Stimulated activated CD4-positive, alpha-beta T cell treated with anti-CD3 and anti-CD28 coated beads, Interleukin-15, amount 100 ng/mL, for 24 hours (primary cell): Measurements from ENCODE around the gene MYO15A.
A peak's percentile ranks its signal among the peaks of the same experiment; 100 is the strongest.

Experiments
- DNase-seq: peaks from one replicate; pipeline ENCODE4 v3.0.0-alpha.2; 2020

MYO15A gene

GRCh38 chr17:18108401-18109312 lies at the start of gene MYO15A:
MYO15A (plus strand) TSS chr17:18108756; CDS start chr17:18118801, 10,045 bp downstream.
- DNase-seq = no peak

GRCh38 chr17:18059283-18059682 lies 49.3 kb upstream of the MYO15A start:
- no peak for DNase-seq

GRCh38 chr17:18064053-18064452 lies 44.5 kb upstream of the MYO15A start:
- no peak for DNase-seq

DNA sequence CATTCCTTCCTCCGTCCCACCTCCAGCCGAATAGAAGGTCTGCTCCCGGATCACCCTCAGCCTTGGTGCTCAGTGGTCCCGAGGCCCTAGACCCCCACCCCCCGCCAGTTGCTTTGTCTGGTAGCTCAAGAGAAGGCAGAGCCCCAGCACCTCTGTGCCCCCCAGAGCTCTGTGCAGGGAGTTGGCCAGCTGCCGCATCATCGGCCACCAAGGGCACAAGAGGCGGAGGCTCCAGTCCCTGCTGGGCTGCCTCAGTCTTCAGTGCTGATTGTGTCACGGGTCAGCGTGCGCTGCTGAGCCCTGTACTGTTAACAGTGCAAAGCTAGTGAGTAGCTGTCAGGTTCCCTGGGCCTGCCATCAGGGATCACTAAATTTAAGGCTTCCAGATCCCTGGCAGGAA lies 43.0 kb upstream of the MYO15A start:
- no peak for DNase-seq

DNA sequence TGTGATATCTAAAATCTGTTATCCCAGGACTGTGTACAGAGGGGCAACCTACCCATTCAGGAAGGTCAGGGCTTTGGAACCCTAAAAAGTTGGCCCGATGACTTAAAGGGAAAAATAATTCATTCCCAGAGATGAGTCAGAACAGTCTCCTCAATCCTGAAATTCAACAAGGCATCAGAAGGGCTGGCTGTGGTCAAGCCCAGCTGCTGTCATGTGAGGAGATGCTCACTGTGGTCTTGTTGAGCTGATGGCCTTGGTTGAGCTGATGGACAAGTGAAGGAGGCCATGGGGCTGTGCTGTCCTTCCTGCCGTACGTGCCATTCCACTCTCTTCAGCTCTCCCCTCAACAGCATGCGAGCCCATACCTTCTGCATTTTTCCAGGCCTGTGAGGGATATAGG lies 41.7 kb upstream of the MYO15A start:
- DNase-seq = no peak

- no peak for DNase-seq
Observed at GRCh38 chr17:18069101-18069500, 39.5 kb upstream of the MYO15A start.

- DNase-seq = no peak
Observed at GRCh38 chr17:18070861-18071340, 37.7 kb upstream of the MYO15A start.

DNA sequence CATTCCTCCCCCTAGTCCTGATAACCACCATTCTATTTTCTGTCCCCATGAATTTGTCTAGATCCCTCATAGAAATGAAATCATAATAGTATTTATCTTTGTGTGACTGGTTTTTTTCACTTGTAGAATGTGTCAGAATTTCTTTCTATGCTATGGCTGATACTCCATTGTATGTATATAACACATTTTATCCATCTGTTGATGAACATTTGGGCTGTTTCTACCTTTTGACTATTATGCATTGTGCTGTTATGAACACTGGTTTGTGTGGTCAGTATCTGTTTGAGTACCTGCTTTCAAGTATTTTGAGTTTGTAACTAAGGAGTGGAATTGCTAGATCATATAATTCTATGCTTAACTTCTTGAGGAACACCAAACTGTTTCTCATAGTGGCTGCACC lies 36.8 kb upstream of the MYO15A start:
- DNase-seq = no peak

- no peak for DNase-seq
Observed at GRCh38 chr17:18074566-18075272, 33.8 kb upstream of the MYO15A start.

GRCh38 chr17:18076936-18077335 lies 31.6 kb upstream of the MYO15A start:
- no peak for DNase-seq

- no peak for DNase-seq
Observed at GRCh38 chr17:18079543-18079942, 29.0 kb upstream of the MYO15A start.

- no peak for DNase-seq
Observed at GRCh38 chr17:18084256-18084655, 24.3 kb upstream of the MYO15A start.

DNA sequence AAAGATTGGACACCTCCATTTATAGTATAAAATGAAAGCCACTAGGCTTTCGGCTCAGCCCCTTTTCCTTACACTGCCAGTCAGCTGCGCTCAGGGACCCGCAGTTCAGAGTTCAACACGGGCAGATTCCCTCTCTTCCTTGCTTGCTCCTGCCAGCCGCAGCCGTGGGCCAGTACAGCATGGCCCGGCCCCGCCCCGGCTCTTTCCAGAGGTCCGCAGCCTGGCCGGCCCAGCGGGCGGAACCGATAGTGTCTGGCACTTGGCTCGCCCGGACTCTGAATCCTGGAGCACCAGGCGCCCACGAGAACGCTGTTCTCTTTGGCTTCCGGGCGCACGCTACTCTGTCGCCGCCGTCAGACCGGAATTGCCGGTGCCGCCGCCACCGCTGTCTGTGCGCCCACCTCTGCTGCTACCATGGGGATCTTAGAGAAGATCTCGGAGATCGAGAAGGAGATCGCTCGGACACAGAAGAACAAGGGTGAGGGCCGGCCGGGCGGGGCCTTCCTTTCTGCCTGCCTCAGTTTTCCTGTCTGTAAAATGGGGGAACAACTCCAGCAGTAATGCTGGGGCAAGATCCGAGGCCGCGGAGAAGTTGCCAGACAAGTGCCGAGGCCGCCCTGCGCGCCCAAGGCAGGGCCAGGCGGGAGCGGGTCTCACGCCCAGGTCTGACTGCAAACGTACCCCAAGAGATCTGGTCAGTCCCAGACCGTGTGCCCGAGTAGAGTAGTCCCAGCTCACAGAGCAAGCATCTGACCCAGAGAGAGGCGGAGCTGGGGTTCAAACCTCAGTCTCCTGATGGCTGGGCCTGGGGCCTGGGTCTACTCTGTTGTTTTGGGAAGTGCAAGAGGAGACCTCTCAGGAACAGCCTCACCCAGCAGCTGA lies 20.7 kb upstream of the MYO15A start, which contains the start of gene DRG2:
Gene DRG2 (plus strand): TSS at position 339 of the 882 bp plus-strand sequence. CDS start 76 bp downstream, at position 415.
- DNase-seq = peak; percentile 92

- no peak for DNase-seq
Observed at GRCh38 chr17:18089613-18090012, 18.9 kb upstream of the MYO15A start.

DNA sequence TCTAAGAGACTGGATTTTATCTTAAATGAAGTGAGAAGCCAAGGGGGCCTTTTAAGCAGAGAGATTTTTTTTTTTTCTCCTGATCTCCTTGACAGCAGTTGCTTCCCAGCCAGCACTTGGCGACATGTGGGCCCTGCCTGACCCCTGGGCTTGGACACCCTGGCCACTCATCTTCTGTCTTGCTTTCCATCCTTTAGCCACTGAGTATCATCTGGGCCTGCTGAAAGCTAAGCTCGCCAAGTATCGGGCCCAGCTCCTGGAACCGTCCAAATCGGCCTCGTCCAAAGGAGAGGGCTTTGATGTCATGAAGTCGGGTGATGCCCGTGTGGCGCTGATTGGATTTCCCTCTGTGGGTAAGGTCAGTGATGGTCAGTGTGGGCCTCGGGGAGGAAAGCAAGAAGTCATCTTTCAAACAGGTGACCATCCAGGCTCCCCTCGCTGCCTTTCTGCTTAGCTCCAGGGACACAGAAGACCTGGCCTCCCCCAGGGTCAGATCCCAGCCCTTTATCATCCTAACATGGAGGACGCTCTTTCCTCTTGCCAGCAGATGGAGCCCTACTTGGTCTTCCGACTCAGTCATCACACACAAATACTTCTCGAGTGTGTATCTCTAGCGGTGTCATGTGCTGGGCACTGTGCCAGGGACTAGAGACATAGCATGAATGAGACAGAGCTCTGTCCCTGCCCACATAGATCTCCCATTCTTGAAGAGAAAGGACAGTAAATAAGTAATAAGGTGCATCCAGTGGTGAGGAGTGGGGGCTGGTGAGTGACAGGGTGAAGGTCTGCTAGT lies 14.7 kb upstream of the MYO15A start:
- DNase-seq = peak; percentile 34

DNA sequence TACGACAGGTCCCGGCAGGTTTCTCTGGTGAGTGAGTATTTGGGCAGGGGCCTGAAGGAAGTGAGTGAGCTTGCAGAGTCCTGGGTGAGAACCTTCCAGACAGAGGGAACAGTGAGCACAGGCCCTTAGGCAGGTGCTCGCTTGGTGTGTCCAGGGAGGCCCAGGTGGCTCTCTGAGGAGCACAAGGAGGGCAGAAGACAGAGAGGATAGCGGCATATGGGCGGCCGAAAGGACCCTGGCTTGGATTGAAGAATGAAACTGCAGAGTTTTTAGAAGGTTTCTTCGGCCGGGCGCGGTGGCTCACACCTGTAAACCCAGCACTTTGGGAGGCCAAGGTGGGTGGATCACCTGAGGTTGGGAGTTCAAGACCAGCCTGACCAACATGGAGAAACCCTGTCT lies 14.1 kb upstream of the MYO15A start:
- DNase-seq = no peak

DNA sequence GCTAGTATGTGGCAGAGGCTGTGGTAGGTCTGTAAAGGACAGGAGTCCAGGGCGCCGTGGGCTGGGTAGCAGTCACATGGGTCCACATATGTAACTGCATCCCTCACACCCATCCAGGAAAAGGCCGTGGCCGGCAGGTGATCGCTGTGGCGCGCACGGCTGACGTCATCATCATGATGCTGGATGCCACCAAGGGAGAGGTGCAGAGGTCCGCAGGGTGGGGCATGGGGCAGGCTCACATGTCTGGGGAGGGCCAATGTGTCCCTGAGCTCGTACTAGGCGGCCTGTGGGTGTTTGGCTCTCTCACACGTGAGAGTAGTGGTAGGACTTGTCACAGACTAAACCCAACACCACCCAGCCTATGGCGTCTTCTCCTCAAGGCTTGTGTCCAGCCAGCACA lies 9.0 kb upstream of the MYO15A start:
- DNase-seq = no peak

GRCh38 chr17:18100616-18101015 lies 7.9 kb upstream of the MYO15A start:
- DNase-seq = no peak

GRCh38 chr17:18101828-18102227 lies 6.7 kb upstream of the MYO15A start:
- DNase-seq = no peak

DNA sequence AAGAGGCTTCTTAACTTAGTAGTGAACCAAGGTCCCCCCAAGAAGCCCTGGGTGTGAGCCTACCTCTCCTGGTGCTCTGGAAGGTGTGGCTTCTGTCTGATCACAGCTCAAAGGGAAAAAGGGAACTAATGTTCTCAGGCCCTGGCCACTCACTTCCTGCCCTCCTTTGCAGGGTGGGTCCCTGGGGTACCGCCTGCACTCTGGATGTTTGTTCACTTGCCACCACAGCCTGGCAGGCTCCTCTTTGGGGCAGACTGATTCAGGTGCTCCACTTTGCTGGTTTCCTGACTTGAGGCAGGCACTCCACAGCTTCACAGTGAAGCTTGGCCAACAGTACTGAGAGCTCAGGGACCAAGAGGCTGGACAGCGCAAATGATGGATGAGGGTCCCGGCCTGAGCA lies 5.9 kb upstream of the MYO15A start:
- no peak for DNase-seq

- no peak for DNase-seq
Observed at GRCh38 chr17:18105027-18105426, 3.5 kb upstream of the MYO15A start.

DNA sequence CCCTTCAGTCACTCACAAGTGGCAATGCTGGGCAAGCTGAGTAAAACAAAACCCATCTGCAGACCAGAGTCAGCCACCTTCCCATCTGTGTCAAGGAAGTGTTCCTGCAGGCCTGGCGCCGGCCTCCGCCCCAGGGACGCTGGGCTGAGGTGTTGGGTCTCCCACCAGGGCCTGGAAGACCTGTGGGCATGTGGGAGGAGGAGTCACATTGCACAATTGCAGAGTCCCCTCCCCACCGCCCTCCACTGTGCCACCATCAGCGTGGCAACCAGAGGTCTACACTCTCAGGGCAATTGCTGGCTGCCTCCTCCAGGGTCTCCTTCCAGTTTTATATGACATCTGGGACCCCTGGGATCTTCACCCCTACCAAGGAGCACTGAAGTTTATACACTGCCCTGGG lies 3.0 kb upstream of the MYO15A start:
- no peak for DNase-seq
